ENCODE results near the gene DDX21.
"Not testable (repeated sequence)": the region's sequence is repeated elsewhere in the genome, so short reads cannot be mapped to it uniquely, and the experiment has no call there.

GRCh38 chr10:69012778-69013177 is 56.8 kb downstream of the DDX21 start:
- not testable (repeated sequence) for TF ChIP-seq ZC3H10, ZFP3 (CRISPR knock-in tag; IDR thresholded peaks at IDR 0.05)

Measured in SK-N-SH treated with all-trans-retinoic acid at 6 μM for 48 hours (cell line).